Panc1 (cell line): Measurements from ENCODE around the gene CFAP58. TPM values are rescaled to one million over a fixed set of nuclear protein-coding genes. Genes with fewer than 3 reads are reported as not detected.

Source experiments
- ATAC-seq: fragments of 200-7000 bp; cut with Tn5 transposase; 2 replicates; pipeline ENCODE4 v1.9.1; 2020; ENCODE audit warnings: mild to moderate bottlenecking, moderate library complexity
- BruUV-seq: library from RNA; stranded (reverse); fragments of 400-500 nt; replicated peaks from 2 replicates; lab custom pipeline; 2021; lab: Mats Ljungman, UMichigan
- CTCF ChIA-PET: fragments of 300-600 bp; sonication (Branson Sonifier 250); formaldehyde crosslinking; loops from one replicate; lab custom pipeline; 2022; ENCODE audit warnings: antibody characterized with exemption; lab: Charles Lee
- POLR2A ChIA-PET: fragments of 300-600 bp; sonication (Branson Sonifier 250); formaldehyde crosslinking; loops from one replicate; lab custom pipeline; 2022; ENCODE audit warnings: antibody characterized with exemption; lab: Charles Lee
- DNase-seq: peaks from one replicate; pipeline ENCODE4 v3.0.0-alpha.2; 2010; ENCODE audit warnings: low read depth, low spot score
- H3K27ac ChIP-seq: 2 replicates; pipeline ENCODE4 v1.5.1; 2011; ENCODE audit warnings: mild to moderate bottlenecking, low read length, inconsistent platforms
- H3K27me3 ChIP-seq: fragments of 200-500 bp; sonication (Bioruptor generic); 2 replicates; pipeline ENCODE4 v1.6.0; 2014; ENCODE audit warnings: low read length, inconsistent platforms; ENCODE audit not compliant: control insufficient read depth, insufficient read depth
- H3K36me3 ChIP-seq: fragments of 200-500 bp; sonication (Bioruptor generic); 2 replicates; pipeline ENCODE4 v1.5.1; 2014; ENCODE audit warnings: inconsistent platforms, mild to moderate bottlenecking, low read length, moderate library complexity; ENCODE audit not compliant: control insufficient read depth, insufficient read depth
- H3K4me1 ChIP-seq: 2 replicates; pipeline ENCODE4 v1.5.1; 2011; ENCODE audit warnings: inconsistent platforms, mild to moderate bottlenecking, low read length, moderate library complexity; ENCODE audit not compliant: control insufficient read depth, insufficient read depth
- H3K4me3 ChIP-seq, 2 experiments: 2 replicates each; pipeline ENCODE4 v1.5.1; 2011 to 2012; ENCODE audit warnings: low read depth in 2 of 2, low read length in 2 of 2, mild to moderate bottlenecking in 2 of 2, inconsistent platforms in 1 of 2, moderate library complexity in 1 of 2
- H3K9me3 ChIP-seq: fragments of 200-500 bp; sonication (Bioruptor generic); 2 replicates; pipeline ENCODE4 v1.5.1; 2014; ENCODE audit warnings: low read depth, mild to moderate bottlenecking, inconsistent platforms, low read length, moderate library complexity; ENCODE audit not compliant: control insufficient read depth, insufficient read depth
- CTCF ChIP-seq: fragments of 450-650 bp; IDR thresholded peaks from 2 replicates; pipeline ENCODE4 v1.5.1; 2017; ENCODE audit warnings: mild to moderate bottlenecking
- POLR2AphosphoS5 ChIP-seq: IDR thresholded peaks from 2 replicates; pipeline ENCODE4 v1.6.1; 2012; ENCODE audit warnings: mild to moderate bottlenecking, low read depth, low read length, moderate library complexity
- REST ChIP-seq, 2 experiments: IDR thresholded peaks; 2 replicates each; pipeline ENCODE4 v1.6.1; 2011 to 2012; ENCODE audit warnings: low read depth in 2 of 2, control low read depth in 1 of 2, low read length in 1 of 2, mild to moderate bottlenecking in 1 of 2, moderate library complexity in 1 of 2; ENCODE audit not compliant: insufficient read depth in 1 of 2
- SIN3A ChIP-seq: IDR thresholded peaks from 2 replicates; pipeline ENCODE4 v1.6.1; 2012; ENCODE audit warnings: low read depth, mild to moderate bottlenecking, low read length, moderate library complexity, borderline replicate concordance; ENCODE audit not compliant: insufficient read depth
- TCF7L2 ChIP-seq: IDR thresholded peaks from 2 replicates; pipeline ENCODE4 v1.6.1; 2011; ENCODE audit warnings: mild to moderate bottlenecking, low read depth, low read length, inconsistent platforms
- in situ Hi-C: cut with HindIII; loops from 2 replicates; pipeline ENCODE4 v1.10.0; 2016; ENCODE audit warnings: low sequenced_read_pairs, low pct_unique_long_range_greater_than_20kb
- intact Hi-C: fragments of 100-400 bp; cut with micrococcal nuclease; formaldehyde crosslinking; loops from one replicate; pipeline ENCODE4 v1.10.0; 2022; ENCODE audit not compliant: unreplicated experiment
- total RNA-seq: library from RNA; stranded (reverse); gene quantifications from one replicate; pipeline ENCODE4 v1.2.1, GENCODE V29; 2021; ENCODE audit not compliant: unreplicated experiment

Gene CFAP58
- total RNA-seq, 1 experiment from 2014 or later, result 2.0 TPM

GRCh38 chr10:104307576-104308438, 45.8 kb upstream of the CFAP58 start:
- CTCF ChIA-PET, result interaction anchor here (0.7 to 2.9 kb wide), 3 partner anchors 16 to 420 kb away, joined by 3 to 23 read pairs (median 3); no protein-coding TSS in a partner anchor
- no peak overlapping the region for H3K4me3 ChIP-seq
- ATAC-seq (peak; percentile 32), DNase-seq (no peak)
- POLR2A ChIA-PET, result no interaction called here
- in situ Hi-C loops (no loop called here), intact Hi-C loops (no loop called here)
- peak overlapping the region; percentile 24; the same call in 1 of the 2 replicates for H3K27ac ChIP-seq
- no peaks in the 10 kb centered on the region for H3K9me3 ChIP-seq
- TF ChIP-seq TCF7L2 (no peak), REST (IDR thresholded peaks at IDR 0.05; ENCODE audit: insufficient read depth in 1 of 2, low read depth in 2 of 2, low read length in 1 of 2) (no peak), CTCF (no peak), POLR2AphosphoS5 (no peak; the same call in none of the 2 replicates), SIN3A (no peak)
- peaks cover 5% of the 10 kb centered on the region for H3K36me3 ChIP-seq
- no peaks in the 10 kb centered on the region for H3K27me3 ChIP-seq
- BruUV-seq, result no TSS peak
- H3K4me1 ChIP-seq, result peaks cover 54% of the 10 kb centered on the region

- intact Hi-C loops (no loop called here), in situ Hi-C loops (no loop called here)
- Histone ChIP-seq H3K9me3 (no peaks in the 10 kb centered on the region), H3K4me3 (no peak overlapping the region), H3K27ac (peak overlapping the region; percentile 44; the same call in 1 of the 2 replicates), H3K27me3 (no peaks in the 10 kb centered on the region), H3K36me3 (peaks cover 5% of the 10 kb centered on the region), H3K4me1 (peaks cover 54% of the 10 kb centered on the region)
- ATAC-seq, result no peak
- DNase-seq, result no peak
- POLR2A ChIA-PET, result no interaction called here
- CTCF ChIA-PET, result no interaction called here
- no TSS peak for BruUV-seq
- TF ChIP-seq TCF7L2 (peak; percentile 33; the same call in 1 of the 2 replicates), SIN3A (no peak)
Observed at GRCh38 chr10:104308439-104308903, 45.2 kb upstream of the CFAP58 start.
